Activated CD4-positive, alpha-beta T cell treated with anti-CD3 and anti-CD28 coated beads, Interleukin-2, amount 10 ng/mL, durations not matched to agents 7 days and 5 days (primary cell): Measurements from ENCODE around the gene GRIK2. TPM values are rescaled to one million over a fixed set of nuclear protein-coding genes. Genes with fewer than 3 reads are reported as not detected.

Source experiments
- CTCF ChIA-PET: fragments of 350-600 bp; sonication (Branson Sonifier 250); formaldehyde crosslinking; loops from one replicate; lab custom pipeline; 2021; ENCODE audit warnings: antibody characterized with exemption; lab: Charles Lee
- POLR2A ChIA-PET: fragments of 350-600 bp; sonication (Branson Sonifier 250); formaldehyde crosslinking; loops from one replicate; lab custom pipeline; 2021; ENCODE audit warnings: antibody characterized with exemption; lab: Charles Lee
- DNase-seq: peaks from one replicate; pipeline ENCODE4 v3.0.0-alpha.2; 2020
- H3K27ac Mint-ChIP-seq: one replicate; pipeline ENCODE4 v1.8.0; 2021; ENCODE audit warnings: mild to moderate bottlenecking, moderate library complexity, mixed read lengths
- H3K27me3 Mint-ChIP-seq: one replicate; pipeline ENCODE4 v1.8.0; 2021; ENCODE audit warnings: mixed read lengths
- H3K36me3 Mint-ChIP-seq: one replicate; pipeline ENCODE4 v1.8.0; 2021; ENCODE audit warnings: low read depth, mixed read lengths
- H3K4me1 Mint-ChIP-seq: one replicate; pipeline ENCODE4 v1.8.0; 2021; ENCODE audit warnings: mixed read lengths
- H3K4me3 Mint-ChIP-seq: one replicate; pipeline ENCODE4 v1.8.0; 2021; ENCODE audit warnings: mild to moderate bottlenecking, moderate library complexity, mixed read lengths
- H3K9me3 Mint-ChIP-seq: one replicate; pipeline ENCODE4 v1.8.0; 2021; ENCODE audit warnings: mixed read lengths
- total RNA-seq, 2 experiments: library from RNA; stranded (reverse); gene quantifications; one replicate each; pipeline ENCODE4 v1.2.3, GENCODE V29; 2021

The GRIK2 gene
- total RNA-seq, 2 experiments from 2014 or later: not detected

GRCh38 chr6:101830501-101831031, 437.1 kb downstream of the GRIK2 start:
- no peak for DNase-seq
- Mint-ChIP-seq H3K27ac (no peak overlapping the region), H3K4me1 (no peaks in the 10 kb centered on the region), H3K36me3 (no peaks in the 10 kb centered on the region), H3K9me3 (peaks cover 15% of the 10 kb centered on the region), H3K27me3 (no peaks in the 10 kb centered on the region), H3K4me3 (no peak overlapping the region)
- ChIA-PET POLR2A (no interaction called here), CTCF (no interaction called here)

GRCh38 chr6:101832371-101832770, 438.9 kb downstream of the GRIK2 start:
- H3K4me1 Mint-ChIP-seq: no peaks in the 10 kb centered on the region
- no peaks in the 10 kb centered on the region for H3K27me3 Mint-ChIP-seq
- H3K36me3 Mint-ChIP-seq: no peaks in the 10 kb centered on the region
- POLR2A ChIA-PET: no interaction called here
- no peak overlapping the region for H3K27ac Mint-ChIP-seq
- no peak overlapping the region for H3K4me3 Mint-ChIP-seq
- peaks cover 17% of the 10 kb centered on the region for H3K9me3 Mint-ChIP-seq
- DNase-seq: no peak
- CTCF ChIA-PET: no interaction called here

- H3K9me3 Mint-ChIP-seq: peaks cover 4% of the 10 kb centered on the region
- POLR2A ChIA-PET: no interaction called here
Observed at GRCh38 chr6:101840100-101840499, 446.6 kb downstream of the GRIK2 start.

GRCh38 chr6:101845172-101845571, 451.7 kb downstream of the GRIK2 start:
- Mint-ChIP-seq H3K9me3 (no peaks in the 10 kb centered on the region), H3K4me1 (no peaks in the 10 kb centered on the region), H3K36me3 (no peaks in the 10 kb centered on the region), H3K27me3 (no peaks in the 10 kb centered on the region), H3K27ac (no peak overlapping the region), H3K4me3 (no peak overlapping the region)
- POLR2A ChIA-PET: no interaction called here
- DNase-seq: no peak
- CTCF ChIA-PET: no interaction called here

More at GRCh38 chr6:101840100-101840499, 446.6 kb downstream of the GRIK2 start:
- Mint-ChIP-seq H3K27ac (no peak overlapping the region), H3K4me1 (no peaks in the 10 kb centered on the region), H3K4me3 (no peak overlapping the region), H3K27me3 (no peaks in the 10 kb centered on the region), H3K36me3 (no peaks in the 10 kb centered on the region)
- CTCF ChIA-PET: no interaction called here
- DNase-seq: no peak

GRCh38 chr6:101845621-101846020, 452.1 kb downstream of the GRIK2 start:
- CTCF ChIA-PET: no interaction called here
- no peak overlapping the region for H3K4me3 Mint-ChIP-seq
- H3K27me3 Mint-ChIP-seq: no peaks in the 10 kb centered on the region
- POLR2A ChIA-PET: no interaction called here
- H3K4me1 Mint-ChIP-seq: no peaks in the 10 kb centered on the region
- no peak for DNase-seq
- no peaks in the 10 kb centered on the region for H3K9me3 Mint-ChIP-seq
- H3K36me3 Mint-ChIP-seq: no peaks in the 10 kb centered on the region
- H3K27ac Mint-ChIP-seq: no peak overlapping the region

GRCh38 chr6:101847690-101848089, 454.2 kb downstream of the GRIK2 start:
- Mint-ChIP-seq H3K4me1 (no peaks in the 10 kb centered on the region), H3K27ac (no peak overlapping the region), H3K36me3 (no peaks in the 10 kb centered on the region), H3K27me3 (no peaks in the 10 kb centered on the region), H3K4me3 (no peak overlapping the region), H3K9me3 (no peaks in the 10 kb centered on the region)
- CTCF ChIA-PET: no interaction called here
- POLR2A ChIA-PET: no interaction called here
- no peak for DNase-seq

- H3K27me3 Mint-ChIP-seq: no peaks in the 10 kb centered on the region
- CTCF ChIA-PET: no interaction called here
- H3K27ac Mint-ChIP-seq: no peak overlapping the region
- no peaks in the 10 kb centered on the region for H3K9me3 Mint-ChIP-seq
- no peak for DNase-seq
- H3K4me3 Mint-ChIP-seq: no peak overlapping the region
- POLR2A ChIA-PET: no interaction called here
- no peaks in the 10 kb centered on the region for H3K36me3 Mint-ChIP-seq
- no peaks in the 10 kb centered on the region for H3K4me1 Mint-ChIP-seq
Observed at GRCh38 chr6:101851911-101852310, 458.4 kb downstream of the GRIK2 start.

- Mint-ChIP-seq H3K27ac (no peak overlapping the region), H3K36me3 (no peaks in the 10 kb centered on the region), H3K4me1 (no peaks in the 10 kb centered on the region), H3K27me3 (no peaks in the 10 kb centered on the region), H3K9me3 (no peaks in the 10 kb centered on the region), H3K4me3 (no peak overlapping the region)
- DNase-seq: no peak
- POLR2A ChIA-PET: no interaction called here
- CTCF ChIA-PET: no interaction called here
Observed at GRCh38 chr6:101853231-101854085, 459.9 kb downstream of the GRIK2 start.

GRCh38 chr6:101876431-101876830, 482.9 kb downstream of the GRIK2 start:
- H3K27ac Mint-ChIP-seq: no peak overlapping the region
- CTCF ChIA-PET: interaction anchor here (0.7 kb wide), 1 partner anchor 619 kb away, joined by 3 read pairs; no protein-coding TSS in a partner anchor
- H3K9me3 Mint-ChIP-seq: no peaks in the 10 kb centered on the region
- no peaks in the 10 kb centered on the region for H3K4me1 Mint-ChIP-seq
- no peak overlapping the region for H3K4me3 Mint-ChIP-seq
- POLR2A ChIA-PET: no interaction called here
- DNase-seq: no peak
- no peaks in the 10 kb centered on the region for H3K36me3 Mint-ChIP-seq
- H3K27me3 Mint-ChIP-seq: no peaks in the 10 kb centered on the region

- CTCF ChIA-PET: no interaction called here
- Mint-ChIP-seq H3K9me3 (no peaks in the 10 kb centered on the region), H3K4me3 (no peak overlapping the region), H3K4me1 (no peaks in the 10 kb centered on the region), H3K36me3 (no peaks in the 10 kb centered on the region), H3K27ac (no peak overlapping the region), H3K27me3 (no peaks in the 10 kb centered on the region)
- no peak for DNase-seq
- POLR2A ChIA-PET: no interaction called here
Observed at GRCh38 chr6:101878554-101879276, 485.2 kb downstream of the GRIK2 start.

- POLR2A ChIA-PET: no interaction called here
- CTCF ChIA-PET: no interaction called here
- no peaks in the 10 kb centered on the region for H3K27me3 Mint-ChIP-seq
- H3K36me3 Mint-ChIP-seq: no peaks in the 10 kb centered on the region
- H3K4me1 Mint-ChIP-seq: no peaks in the 10 kb centered on the region
- no peak for DNase-seq
- no peak overlapping the region for H3K27ac Mint-ChIP-seq
- H3K4me3 Mint-ChIP-seq: no peak overlapping the region
- no peaks in the 10 kb centered on the region for H3K9me3 Mint-ChIP-seq
Observed at GRCh38 chr6:101879782-101880181, 486.3 kb downstream of the GRIK2 start.

GRCh38 chr6:101883505-101883904, 490.0 kb downstream of the GRIK2 start:
- ChIA-PET POLR2A (no interaction called here), CTCF (no interaction called here)
- no peak for DNase-seq
- H3K27ac Mint-ChIP-seq: no peak overlapping the region
- no peaks in the 10 kb centered on the region for H3K27me3 Mint-ChIP-seq
- H3K36me3 Mint-ChIP-seq: no peaks in the 10 kb centered on the region
- peaks cover 4% of the 10 kb centered on the region for H3K9me3 Mint-ChIP-seq
- H3K4me3 Mint-ChIP-seq: no peak overlapping the region
- no peaks in the 10 kb centered on the region for H3K4me1 Mint-ChIP-seq

GRCh38 chr6:101887532-101887931, 494.0 kb downstream of the GRIK2 start:
- H3K4me1 Mint-ChIP-seq: no peaks in the 10 kb centered on the region
- CTCF ChIA-PET: no interaction called here
- no peaks in the 10 kb centered on the region for H3K36me3 Mint-ChIP-seq
- no peak for DNase-seq
- no peaks in the 10 kb centered on the region for H3K27me3 Mint-ChIP-seq
- H3K27ac Mint-ChIP-seq: no peak overlapping the region
- peaks cover 4% of the 10 kb centered on the region for H3K9me3 Mint-ChIP-seq
- no peak overlapping the region for H3K4me3 Mint-ChIP-seq
- POLR2A ChIA-PET: no interaction called here
